HG02571 (cell line): Measurements from ENCODE around the gene TATDN2.
A peak's percentile ranks its signal among the peaks of the same experiment; 100 is the strongest.
"Not testable (repeated sequence)": the region's sequence is repeated elsewhere in the genome, so short reads cannot be mapped to it uniquely, and the experiment has no call there.

Experiments
- ATAC-seq: cut with Tn5 transposase; IDR thresholded peaks from one replicate; pipeline ENCODE4 v1.9.1; 2021; ENCODE audit warnings: mild to moderate bottlenecking, moderate library complexity; ENCODE audit not compliant: unreplicated experiment

Gene TATDN2

GRCh38 chr3:10289077-10289476 lies 40.8 kb downstream of the TATDN2 start:
- ATAC-seq: no peak

- no peak for ATAC-seq
Measured at GRCh38 chr3:10289787-10290355, 41.6 kb downstream of the TATDN2 start.

- no peak for ATAC-seq
Measured at GRCh38 chr3:10290481-10291176, 42.4 kb downstream of the TATDN2 start.

GRCh38 chr3:10291641-10292040 lies 43.4 kb downstream of the TATDN2 start:
- no peak for ATAC-seq

- peak; percentile 74 for ATAC-seq
Measured at GRCh38 chr3:10292505-10293419, 44.5 kb downstream of the TATDN2 start, which contains the start of gene GHRL. Gene GHRL (minus strand): TSS chr3:10292947. CDS start chr3:10290180, 2,767 bp downstream.

GRCh38 chr3:10294030-10294586 lies 45.8 kb downstream of the TATDN2 start:
- no peak for ATAC-seq

GRCh38 chr3:10298064-10298463 lies 49.8 kb downstream of the TATDN2 start:
- ATAC-seq: not testable (repeated sequence)

GRCh38 chr3:10299175-10299574 lies 50.9 kb downstream of the TATDN2 start:
- no peak for ATAC-seq

- no peak for ATAC-seq
Measured at GRCh38 chr3:10299679-10300078, 51.4 kb downstream of the TATDN2 start.

GRCh38 chr3:10300087-10300486 lies 51.8 kb downstream of the TATDN2 start:
- no peak for ATAC-seq

GRCh38 chr3:10303105-10303504 lies 54.8 kb downstream of the TATDN2 start:
- ATAC-seq: no peak

- no peak for ATAC-seq
Measured at GRCh38 chr3:10303785-10304184, 55.5 kb downstream of the TATDN2 start.

- no peak for ATAC-seq
Measured at GRCh38 chr3:10304905-10305304, 56.6 kb downstream of the TATDN2 start.

GRCh38 chr3:10305331-10305902 lies 57.2 kb downstream of the TATDN2 start:
- ATAC-seq: no peak

- ATAC-seq: no peak
Measured at GRCh38 chr3:10306156-10306555, 57.9 kb downstream of the TATDN2 start.

GRCh38 chr3:10308678-10309077 lies 60.4 kb downstream of the TATDN2 start:
- ATAC-seq: no peak

- no peak for ATAC-seq
Measured at GRCh38 chr3:10309736-10310135, 61.5 kb downstream of the TATDN2 start.

- ATAC-seq: no peak
Measured at GRCh38 chr3:10310578-10310977, 62.3 kb downstream of the TATDN2 start.

- ATAC-seq: no peak
Measured at GRCh38 chr3:10311710-10312109, 63.5 kb downstream of the TATDN2 start.

GRCh38 chr3:10312391-10312790 lies 64.1 kb downstream of the TATDN2 start:
- no peak for ATAC-seq

GRCh38 chr3:10312861-10313260 lies 64.6 kb downstream of the TATDN2 start:
- ATAC-seq: no peak
